Activated CD4-positive, alpha-beta T cell treated with anti-CD3 and anti-CD28 coated beads, Interleukin-2, amount 50 U/mL, for 16 hours (primary cell): ENCODE measurements around the gene ABCA6.
"Not testable (repeated sequence)": the region's sequence is repeated elsewhere in the genome, so short reads cannot be mapped to it uniquely, and the experiment has no call there.

Experiments
- DNase-seq: peaks from one replicate; pipeline ENCODE4 v3.0.0-alpha.2; 2020

Gene ABCA6

DNA sequence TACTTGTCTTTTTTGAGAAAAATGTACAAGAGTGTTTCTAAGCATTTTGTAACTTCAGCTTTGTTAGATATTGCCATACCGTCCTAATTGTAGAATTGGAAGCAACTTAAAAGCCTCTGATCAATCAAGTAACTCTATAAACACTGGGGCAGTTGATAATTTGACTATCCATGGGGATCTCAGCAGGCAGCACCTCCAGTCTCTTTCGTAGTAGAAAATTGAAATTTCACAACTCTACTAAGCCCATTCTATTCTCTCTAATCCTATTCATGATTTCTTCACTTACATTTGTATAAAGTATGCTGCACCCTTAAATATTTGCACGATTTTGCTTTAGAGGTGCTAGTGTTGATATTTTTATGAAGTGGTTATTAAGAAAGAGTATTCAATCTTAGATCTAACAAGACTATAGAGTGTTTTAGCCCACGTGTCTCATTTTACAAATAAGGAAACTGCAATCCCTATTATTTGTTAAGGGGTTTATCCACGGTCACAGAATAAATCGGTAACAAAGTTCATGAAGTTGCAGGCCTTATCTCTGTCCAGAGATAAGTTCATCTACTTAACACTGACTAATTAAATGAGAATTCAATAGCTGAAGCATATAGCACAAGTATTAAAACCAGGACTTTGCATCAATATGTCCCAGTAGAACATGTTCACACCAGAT, 10.9 kb downstream of the ABCA6 start:
- DNase-seq = no peak

DNA sequence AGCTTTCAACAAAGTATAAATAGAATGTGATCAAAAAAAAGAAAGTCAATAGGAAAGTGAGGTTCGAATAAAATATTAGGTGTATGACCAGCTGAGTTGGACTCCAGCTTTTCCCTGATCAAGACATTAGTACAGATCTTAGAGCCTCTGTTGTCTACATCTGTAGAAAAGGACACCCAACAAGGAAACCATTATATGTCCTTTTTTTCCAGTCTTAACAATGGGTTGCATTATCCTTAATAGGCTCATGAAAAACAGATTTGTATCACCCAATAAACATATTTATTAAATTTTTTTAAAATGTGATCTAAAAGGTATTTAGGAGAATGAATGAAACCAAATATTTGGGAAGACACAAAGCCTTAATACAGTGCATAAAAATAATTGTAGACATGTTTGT, 18.1 kb downstream of the ABCA6 start:
- no peak for DNase-seq

DNA sequence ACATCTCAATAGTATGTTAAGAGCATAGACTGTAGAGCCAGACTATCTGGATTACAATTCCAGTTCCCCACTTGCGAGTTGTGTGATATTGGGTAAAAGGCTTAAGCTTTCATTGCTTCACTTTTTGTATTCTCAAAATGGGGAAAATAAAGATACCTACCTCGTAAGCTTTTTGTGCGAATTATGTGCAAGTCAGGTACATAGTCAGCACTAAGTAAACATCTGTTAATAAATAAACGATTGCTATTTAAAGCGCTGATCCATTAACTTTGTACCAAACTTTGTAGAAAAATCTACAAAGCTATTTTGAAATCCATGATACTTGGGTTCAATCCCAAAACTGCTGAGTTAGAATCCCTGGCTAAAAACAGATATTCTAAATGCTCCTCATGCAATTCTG, 19.6 kb downstream of the ABCA6 start:
- no peak for DNase-seq

DNA sequence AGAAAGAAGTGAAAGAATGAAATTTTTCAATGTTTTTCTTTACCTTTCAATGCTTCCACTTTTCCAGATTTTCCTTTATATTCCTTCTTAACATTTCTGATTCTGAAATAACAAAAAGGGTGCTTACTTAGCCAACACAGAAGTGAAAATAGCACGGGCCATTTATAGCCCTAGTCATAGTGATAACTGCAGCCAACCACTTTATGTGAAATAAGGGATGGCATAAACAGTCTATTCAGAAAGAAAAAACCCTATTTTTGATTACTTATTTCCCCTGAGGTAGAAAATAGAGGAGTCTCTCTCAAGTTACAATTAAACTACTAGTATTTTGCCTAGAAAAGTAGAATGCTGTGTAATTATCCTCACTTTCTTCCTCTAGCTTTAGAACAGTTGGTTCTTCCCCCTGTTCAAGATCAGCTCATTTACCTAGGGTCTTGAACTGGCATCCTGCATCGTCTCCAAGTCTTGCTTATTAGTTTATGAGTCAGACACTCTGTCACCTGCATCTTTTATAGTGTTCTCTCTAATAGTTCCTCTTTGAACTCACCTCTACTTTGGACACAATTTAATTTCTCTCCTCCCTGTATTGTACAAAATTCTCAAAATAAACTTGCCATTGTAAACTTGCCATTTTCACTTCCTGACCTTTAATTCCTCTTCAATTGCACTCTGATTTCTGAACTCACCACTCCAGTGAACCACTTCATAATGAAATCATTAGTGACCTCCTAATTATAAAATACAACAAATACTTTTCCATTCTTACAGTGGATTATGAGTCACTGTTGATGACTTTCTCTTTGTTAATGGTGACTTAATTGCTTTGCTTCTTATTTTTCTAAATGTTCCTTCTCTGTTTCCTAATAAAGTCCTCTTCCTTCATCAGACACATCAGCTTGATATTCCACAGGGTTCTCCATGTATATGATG, 23.6 kb downstream of the ABCA6 start:
- no peak for DNase-seq

DNA sequence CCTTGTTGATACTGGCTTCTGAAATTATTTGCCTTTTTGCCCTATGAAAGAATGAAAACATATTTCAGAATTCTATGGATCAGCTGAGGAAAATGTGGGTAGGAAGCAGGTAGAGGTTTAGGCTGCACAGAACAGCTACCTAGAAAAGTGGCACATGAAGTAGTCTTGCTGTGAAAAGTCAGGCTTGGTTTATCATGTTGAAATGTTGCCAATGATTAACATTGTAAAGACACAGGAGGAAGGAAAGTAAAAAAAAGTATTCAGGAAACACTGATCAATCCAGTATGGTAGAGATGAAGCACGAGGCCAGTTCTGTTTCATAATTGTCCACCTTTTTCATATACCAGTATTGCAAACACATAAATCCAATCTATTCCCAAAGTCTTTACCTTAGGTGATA, 29.9 kb downstream of the ABCA6 start:
- no peak for DNase-seq

DNA sequence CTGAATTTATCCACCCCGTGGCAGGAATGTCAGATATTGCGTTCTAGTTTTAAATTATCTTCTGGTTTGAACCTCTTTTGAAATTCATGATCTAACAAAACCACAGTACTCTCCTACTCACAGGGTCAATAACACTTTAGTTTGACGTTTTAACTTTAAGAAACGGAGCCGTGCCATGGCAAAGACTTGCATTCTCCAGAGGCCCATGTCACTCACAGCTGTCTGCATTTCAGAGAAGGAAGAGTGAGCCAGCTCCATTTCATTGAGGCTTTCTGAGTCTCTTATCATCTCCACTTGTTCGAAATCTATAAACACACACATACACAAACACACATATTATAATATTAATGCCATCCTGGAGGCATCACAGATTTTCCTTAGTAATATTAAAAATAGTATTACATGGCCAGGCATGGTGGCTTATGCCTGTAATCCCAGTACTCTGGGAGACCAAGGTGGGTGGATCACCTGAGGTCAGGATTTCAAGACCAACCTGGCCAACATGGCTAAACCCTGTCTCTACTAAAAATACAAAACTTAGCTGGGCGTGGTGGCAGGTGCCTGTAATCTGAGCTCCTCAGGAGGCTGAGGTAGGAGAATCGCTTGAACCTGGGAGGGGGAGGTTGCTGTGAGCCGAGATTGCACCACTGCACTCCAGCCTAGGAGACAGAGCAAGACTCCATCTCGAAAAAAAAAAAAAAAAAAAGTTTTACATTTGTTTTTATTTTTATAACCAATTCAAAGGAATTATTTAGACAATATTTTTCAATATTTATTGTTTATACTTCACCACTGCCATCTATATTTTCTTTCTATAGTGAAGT, 35.6 kb downstream of the ABCA6 start:
- DNase-seq = no peak

DNA sequence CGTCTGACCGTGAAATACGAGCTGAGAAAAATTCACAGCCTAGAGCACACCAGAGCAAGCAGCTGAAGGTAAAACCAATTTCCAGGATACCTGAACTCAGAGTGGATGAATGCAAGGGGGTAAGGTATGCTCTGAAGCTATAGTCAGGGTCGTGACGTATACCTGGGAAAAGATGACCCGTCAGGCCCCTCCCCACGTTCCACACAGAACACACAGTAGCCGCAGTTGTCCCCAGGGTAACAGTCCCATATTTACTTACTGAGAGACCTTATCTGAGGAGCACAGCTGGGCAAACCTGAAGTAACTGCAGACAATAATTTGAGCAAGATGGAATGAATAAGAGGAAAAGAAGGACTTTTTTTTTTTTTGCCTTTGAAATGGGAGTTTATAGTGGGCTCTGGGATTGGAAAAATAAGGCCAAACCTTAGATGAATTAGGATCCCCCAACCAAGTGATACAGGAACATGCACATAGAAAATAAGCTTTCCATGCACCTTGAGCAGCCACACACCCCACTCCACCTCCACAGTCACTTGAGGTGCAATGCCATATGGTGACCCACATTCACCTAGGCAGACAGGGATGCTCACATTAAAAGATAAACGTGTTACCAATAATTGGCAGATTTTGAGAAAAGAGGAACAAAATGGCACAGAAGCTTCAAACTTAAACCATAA, 38.0 kb downstream of the ABCA6 start:
- DNase-seq = no peak

DNA sequence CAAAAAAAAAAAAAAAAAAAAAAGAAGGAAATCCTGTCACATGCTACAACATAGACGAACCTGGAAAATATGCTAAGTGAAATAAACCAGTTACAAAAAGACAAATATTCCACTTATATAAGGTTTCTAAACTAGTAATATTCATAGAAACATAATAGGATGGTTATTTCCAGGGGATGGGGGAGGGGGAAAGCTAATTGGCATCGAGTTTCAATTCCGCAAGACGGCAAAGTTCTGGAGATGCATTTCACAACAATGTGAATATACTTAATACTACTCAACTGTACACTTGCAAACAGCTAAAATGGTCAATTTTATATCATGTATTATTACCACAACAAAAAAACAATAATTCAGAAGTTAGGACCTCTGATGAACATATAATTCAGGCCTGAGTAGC, 43.1 kb downstream of the ABCA6 start:
- DNase-seq = no peak

DNA sequence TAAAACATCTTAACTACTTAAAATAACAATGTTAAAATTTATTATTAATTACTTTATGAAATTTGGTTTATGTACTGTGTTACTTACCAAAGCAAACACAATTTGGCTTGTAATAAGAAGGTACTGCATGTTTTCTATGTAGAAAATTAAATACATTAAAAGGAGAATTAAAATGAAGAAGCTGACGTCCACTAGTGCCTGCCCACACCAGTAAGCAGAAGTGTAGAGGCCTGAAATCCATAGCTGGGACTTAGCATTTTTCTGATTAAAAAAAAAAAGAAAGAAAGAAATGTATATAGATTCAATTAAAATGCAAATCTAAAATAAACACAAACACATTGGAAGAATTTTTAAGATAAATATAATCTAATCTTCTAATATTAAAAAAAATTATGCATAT, 45.2 kb downstream of the ABCA6 start:
- no peak for DNase-seq

DNA sequence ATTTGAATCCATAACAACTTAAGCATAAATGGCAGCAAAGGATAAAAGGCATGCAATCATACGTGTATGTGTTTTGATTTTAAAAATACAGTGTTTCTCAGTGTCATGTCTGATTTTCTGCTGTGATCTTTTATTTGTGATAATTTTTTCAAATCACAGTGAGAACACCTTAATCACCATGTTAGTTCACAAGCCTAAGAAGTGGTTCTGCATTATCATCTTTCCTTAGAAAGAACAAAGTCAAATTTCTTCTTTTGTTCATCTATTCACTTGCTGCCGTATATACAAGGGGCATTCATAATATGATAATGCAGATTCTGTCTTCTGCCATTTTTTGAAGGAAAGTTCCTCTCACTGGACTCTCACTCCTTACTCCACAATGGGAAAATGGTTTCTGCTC, 47.7 kb downstream of the ABCA6 start:
- DNase-seq = no peak

DNA sequence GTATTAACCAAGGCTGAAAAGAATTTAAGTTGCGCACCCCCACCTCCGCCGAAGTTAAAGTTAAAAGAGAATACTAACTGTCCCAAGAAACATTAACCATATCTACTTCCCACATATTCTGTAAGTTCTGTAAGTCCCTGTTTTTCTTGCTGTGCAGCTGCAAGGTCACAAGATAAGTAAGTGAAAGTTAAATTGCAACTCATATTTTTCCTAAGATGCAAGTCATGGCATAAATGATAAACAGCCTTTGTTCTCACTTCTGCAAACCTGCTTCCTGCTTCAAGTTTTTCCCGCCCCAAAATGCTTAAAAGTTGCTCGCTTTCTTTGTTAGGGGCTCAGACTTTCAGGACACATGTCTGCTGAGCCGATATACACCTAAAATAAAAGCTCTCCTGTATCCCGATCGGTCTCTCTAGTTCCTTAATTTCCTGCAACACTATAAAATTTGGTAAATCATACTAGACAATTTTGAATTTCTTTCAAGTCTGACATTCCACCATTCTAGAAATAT, 48.4 kb downstream of the ABCA6 start:
- DNase-seq = no peak

DNA sequence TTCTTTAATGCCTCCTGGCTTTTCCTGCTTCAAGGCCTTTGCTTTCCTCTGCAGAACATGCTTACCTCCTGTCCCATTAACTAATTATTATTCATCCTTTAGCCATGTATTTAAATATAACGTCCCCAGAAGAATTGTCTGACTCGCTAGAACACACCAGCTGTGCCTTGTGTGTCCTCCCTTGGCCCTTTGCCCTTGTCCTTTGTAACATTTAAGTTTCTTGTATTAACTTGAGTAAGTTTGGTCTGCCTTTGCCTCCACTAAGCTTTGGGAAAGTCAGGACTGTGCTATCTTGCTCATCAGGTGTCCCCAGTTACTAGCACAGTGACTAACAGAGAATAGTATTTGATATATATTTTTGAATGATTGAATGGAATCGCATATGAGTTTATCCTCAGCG, 51.3 kb downstream of the ABCA6 start:
- DNase-seq = no peak

DNA sequence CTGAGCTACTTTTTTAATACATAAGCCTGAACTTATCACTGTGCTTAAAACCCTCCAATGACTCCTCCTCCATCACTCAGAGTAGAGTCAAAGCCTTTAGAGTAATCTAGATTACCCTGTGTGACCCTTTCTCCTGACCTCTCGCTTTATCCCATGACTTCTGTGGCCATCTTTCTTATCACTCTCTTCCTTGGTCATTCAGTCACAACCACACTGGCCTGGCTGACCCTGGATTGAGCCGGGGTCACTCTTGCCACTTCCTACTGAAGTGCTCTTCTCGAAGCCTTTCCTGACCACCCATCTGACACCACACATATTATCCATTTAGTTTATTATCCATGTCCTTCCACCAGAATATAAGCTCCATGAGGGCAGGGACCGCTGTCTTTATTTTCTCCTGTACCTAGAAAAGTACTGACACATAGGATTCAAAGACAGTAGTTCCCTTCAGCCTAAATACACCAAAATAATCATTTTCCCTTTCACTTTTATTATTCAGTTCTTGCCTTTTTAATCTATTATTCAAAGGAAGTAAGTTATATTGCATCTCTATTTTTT, 53.0 kb downstream of the ABCA6 start:
- no peak for DNase-seq

DNA sequence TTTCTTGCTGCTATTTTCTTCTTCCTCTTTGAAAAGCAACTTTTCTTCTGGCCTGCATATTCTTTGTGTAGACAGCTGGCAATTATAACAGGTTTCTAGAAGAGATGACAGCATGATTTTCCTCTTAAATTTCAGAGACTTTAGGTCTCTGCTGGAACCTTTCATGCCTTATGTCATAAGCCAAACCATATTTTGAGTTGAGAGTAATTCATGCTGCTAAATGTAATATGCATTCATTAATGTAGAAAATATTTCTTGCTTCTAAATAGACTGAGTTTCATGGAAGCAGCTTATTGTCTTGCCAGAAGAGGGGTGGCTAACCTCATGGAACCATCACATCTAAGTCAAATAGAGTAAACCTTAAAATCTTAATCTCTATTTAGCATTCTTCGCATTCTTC, 55.1 kb downstream of the ABCA6 start:
- DNase-seq = no peak

DNA sequence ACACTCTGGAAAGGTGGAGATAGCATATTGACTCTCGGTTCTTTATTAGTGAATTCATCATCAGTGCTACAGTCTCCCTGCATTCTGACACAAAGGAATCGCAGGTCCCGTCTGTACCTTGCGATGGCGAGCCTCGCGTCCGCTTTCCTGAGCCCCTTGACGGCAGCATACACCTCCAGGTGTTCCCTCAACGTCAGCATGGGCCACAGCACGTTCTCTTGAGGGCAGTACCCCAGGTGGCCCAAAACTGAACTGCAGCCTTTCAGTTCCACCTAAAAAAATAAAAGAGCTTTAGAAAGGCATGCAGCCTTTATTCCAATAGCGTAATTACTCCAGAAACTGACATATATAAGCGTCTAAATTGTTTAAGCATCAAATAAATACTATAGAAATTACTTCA, 56.8 kb downstream of the ABCA6 start:
- no peak for DNase-seq

DNA sequence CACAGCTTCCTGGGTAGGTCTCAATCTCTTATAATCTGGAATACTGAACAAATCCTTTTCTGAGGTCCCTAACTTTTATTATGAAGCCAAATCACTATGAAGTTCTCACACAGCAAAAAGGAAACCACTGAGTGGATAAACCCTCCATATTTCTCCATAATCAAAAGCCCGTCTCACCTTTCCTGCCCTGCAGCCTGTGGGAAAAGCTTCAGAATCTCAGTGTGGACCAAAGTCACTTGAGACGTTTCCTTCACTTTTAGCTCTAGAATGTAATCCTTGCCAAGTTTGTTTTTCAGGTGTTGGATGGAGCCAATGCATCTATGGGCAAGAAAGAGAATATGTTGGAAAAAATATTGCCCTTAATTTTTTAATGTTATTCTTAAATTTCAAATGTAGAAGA, 59.0 kb downstream of the ABCA6 start:
- no peak for DNase-seq

DNA sequence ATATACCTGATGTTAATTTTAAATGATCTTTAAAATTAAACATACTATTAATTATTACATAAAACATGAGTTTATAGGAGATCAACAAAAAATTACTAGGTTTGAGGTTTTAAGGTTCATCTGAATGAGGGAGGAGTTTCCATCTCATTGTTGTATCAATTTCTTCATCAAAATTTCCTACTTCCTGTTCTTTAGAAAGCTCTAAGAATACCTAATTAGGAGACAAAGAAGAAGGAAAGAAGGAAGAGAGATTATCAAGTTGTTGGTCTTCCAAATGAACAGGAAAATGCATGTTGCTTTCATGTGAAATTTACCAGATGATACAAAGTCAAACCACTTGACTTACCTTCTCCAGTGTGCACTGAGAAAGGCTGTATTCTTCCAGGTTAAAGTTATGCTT, 62.8 kb downstream of the ABCA6 start:
- DNase-seq = no peak

DNA sequence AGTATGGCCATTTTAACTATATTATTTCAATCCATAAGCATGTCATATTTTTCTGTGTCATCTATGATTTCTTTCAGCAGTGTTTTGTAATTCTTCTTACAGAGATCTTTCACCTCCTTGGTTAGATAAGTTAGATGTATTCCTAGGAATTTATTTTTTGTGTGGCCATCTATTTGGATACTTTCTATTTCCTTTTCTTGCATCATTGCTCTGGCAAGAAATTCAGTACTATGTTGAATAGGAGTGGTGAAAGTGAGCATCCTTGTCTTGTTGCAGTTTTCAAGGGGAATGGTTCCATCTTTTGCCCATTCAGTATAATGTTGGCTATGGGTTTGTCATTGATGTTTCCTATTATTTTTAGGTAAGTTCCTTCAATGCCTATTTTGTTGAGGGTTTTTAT, 65.9 kb downstream of the ABCA6 start:
- DNase-seq = no peak

DNA sequence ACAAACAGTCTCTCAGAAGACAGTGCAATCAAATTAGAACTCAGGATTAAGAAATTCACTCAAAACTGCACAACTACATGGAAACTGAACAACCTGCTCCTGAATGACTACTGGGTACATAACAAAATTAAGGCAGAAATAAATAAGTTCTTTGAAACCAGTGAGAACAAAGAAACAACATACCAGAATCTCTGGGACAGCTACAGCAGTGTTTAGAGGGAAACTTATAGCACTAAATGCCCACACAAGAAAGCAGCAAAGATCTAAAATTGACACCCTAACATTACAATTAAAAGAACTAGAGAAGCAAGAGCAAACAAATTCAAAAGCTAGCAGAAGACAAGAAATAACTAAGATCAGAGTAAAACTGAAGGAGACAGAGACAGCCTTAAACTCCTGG, 68.3 kb downstream of the ABCA6 start:
- DNase-seq = not testable (repeated sequence)

DNA sequence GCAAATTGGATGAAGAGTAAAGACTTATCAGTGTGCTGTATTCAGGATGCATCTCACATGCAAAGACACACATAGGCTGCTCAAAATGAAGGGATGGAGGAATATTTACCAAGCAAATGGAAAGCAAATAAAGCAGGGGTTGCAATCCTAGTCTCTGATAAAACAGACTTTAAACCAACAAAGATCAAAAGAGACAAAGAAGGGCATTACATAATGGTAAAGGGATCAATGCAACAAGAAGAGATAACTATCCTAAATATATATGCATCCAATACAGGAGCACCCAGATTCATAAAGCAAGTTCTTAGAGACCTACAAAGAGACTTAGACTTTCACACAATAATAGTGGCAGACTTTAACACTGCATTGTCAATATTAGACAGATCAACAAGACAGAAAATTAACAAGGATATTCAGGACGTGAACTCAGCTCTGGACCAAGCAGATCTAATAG, 68.9 kb downstream of the ABCA6 start:
- not testable (repeated sequence) for DNase-seq

DNA sequence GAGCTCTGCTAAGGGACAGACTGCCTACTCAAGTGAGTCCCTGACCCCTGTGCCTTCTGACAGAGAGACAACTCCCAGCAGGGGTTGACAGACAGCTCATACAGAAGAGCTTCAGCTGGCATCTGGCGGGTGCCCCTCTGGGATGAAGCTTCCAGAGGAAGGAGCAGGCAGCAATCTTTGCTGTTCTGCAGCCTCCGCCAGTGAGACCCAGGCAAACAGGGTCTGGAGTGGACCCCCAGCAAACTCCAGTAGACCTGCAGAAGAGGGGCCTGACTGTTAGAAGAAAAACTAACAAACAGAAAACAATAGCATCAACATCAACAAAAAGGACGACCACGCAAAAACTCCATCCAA, 70.5 kb downstream of the ABCA6 start:
- DNase-seq = not testable (repeated sequence)
